Esophagus squamous epithelium (tissue), 4 donors: Measurements from ENCODE around the gene RGPD5.
"Not testable (repeated sequence)": the region's sequence is repeated elsewhere in the genome, so short reads cannot be mapped to it uniquely, and the experiment has no call there.

Experiments
- POLR2A ChIP-seq, 4 donors: fragments of 450-650 bp; IDR thresholded peaks; one replicate each; pipeline ENCODE4 v1.6.1; 2017; ENCODE audit warnings: antibody characterized with exemption in 4 of 4, mild to moderate bottlenecking in 4 of 4, moderate library complexity in 3 of 4
- TF ChIP-seq, protein P1 (sequence below), 6 experiments: fragments of 450-650 bp in 4 of 6; fragments of 200-600 bp in 2 of 6; sonication (generic) in 2 of 6; IDR thresholded peaks; one replicate each; pipeline ENCODE4 v1.5.1; 2016 to 2019; ENCODE audit warnings: antibody characterized with exemption in 6 of 6, mild to moderate bottlenecking in 4 of 6, moderate library complexity in 4 of 6

DNA sequence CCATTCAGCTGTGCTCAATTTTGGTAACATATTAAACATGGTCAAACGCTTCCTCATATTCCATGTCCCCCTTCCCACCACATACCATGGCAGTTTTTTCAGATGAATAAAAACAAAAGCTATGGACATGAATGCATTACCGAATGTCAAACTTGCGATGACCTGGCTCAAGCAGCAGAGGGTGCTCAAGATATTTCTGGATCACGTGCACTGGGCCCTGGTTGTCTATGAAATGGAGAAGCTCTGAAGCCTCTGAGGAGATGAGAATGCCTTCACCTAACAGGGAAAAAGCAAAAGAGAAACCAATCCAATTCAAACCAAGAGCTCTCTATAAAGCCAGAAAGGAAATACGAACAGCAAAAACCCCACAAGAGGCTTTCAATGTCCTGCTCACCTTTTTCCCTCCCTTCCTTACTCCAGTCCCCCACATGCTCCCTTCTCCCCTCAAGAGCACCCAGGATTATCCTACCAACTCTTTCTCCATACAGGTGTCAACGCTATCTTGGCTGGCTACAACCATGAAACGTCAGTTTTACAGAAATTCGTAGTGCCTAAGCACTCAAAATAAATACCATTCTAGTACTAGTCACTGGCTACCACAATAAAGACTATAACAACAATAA lies 77.1 kb downstream of the RGPD5 start:
- not testable (repeated sequence) for TF ChIP-seq POLR2A (IDR thresholded peaks at IDR 0.05)
- TF ChIP-seq, protein P1, sequence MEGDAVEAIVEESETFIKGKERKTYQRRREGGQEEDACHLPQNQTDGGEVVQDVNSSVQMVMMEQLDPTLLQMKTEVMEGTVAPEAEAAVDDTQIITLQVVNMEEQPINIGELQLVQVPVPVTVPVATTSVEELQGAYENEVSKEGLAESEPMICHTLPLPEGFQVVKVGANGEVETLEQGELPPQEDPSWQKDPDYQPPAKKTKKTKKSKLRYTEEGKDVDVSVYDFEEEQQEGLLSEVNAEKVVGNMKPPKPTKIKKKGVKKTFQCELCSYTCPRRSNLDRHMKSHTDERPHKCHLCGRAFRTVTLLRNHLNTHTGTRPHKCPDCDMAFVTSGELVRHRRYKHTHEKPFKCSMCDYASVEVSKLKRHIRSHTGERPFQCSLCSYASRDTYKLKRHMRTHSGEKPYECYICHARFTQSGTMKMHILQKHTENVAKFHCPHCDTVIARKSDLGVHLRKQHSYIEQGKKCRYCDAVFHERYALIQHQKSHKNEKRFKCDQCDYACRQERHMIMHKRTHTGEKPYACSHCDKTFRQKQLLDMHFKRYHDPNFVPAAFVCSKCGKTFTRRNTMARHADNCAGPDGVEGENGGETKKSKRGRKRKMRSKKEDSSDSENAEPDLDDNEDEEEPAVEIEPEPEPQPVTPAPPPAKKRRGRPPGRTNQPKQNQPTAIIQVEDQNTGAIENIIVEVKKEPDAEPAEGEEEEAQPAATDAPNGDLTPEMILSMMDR (IDR thresholded peaks at IDR 0.05), result not testable (repeated sequence)
